NT2/D1 (cell line): ENCODE data around the gene SCGN.

Experiments
- DNase-seq: peaks from one replicate; pipeline ENCODE4 v3.0.0-alpha.2; 2011; ENCODE audit warnings: low read depth, low spot score
- H3K27me3 ChIP-seq: 2 replicates; pipeline ENCODE4 v1.6.0; 2011; ENCODE audit warnings: mild to moderate bottlenecking; ENCODE audit not compliant: insufficient read length, insufficient read depth
- H3K36me3 ChIP-seq: 2 replicates; pipeline ENCODE4 v1.6.1; 2011; ENCODE audit warnings: mild to moderate bottlenecking, low read length, mixed read lengths; ENCODE audit not compliant: insufficient read depth, insufficient read length
- H3K4me1 ChIP-seq: 2 replicates; pipeline ENCODE4 v1.5.1; 2011; ENCODE audit not compliant: insufficient read depth, insufficient read length
- H3K4me3 ChIP-seq: 2 replicates; pipeline ENCODE4 v1.5.1; 2011; ENCODE audit warnings: low read depth; ENCODE audit not compliant: insufficient read length
- H3K9ac ChIP-seq: 2 replicates; pipeline ENCODE4 v1.6.0; 2011; ENCODE audit warnings: low read depth; ENCODE audit not compliant: insufficient read length
- H3K9me3 ChIP-seq: 2 replicates; pipeline ENCODE4 v1.5.1; 2011; ENCODE audit warnings: mild to moderate bottlenecking, low read length; ENCODE audit not compliant: insufficient read depth
- SUZ12 ChIP-seq: IDR thresholded peaks from 2 replicates; pipeline ENCODE4 v1.6.1; 2011; ENCODE audit not compliant: insufficient read length, insufficient read depth; ENCODE audit errors: extremely low read depth
- YY1 ChIP-seq: IDR thresholded peaks from 2 replicates; pipeline ENCODE4 v1.6.1; 2011; ENCODE audit not compliant: insufficient read length, insufficient read depth
- ZNF274 ChIP-seq: IDR thresholded peaks from 2 replicates; pipeline ENCODE4 v1.6.1; 2011; ENCODE audit warnings: mild to moderate bottlenecking, low read depth, low read length

SCGN gene

DNA sequence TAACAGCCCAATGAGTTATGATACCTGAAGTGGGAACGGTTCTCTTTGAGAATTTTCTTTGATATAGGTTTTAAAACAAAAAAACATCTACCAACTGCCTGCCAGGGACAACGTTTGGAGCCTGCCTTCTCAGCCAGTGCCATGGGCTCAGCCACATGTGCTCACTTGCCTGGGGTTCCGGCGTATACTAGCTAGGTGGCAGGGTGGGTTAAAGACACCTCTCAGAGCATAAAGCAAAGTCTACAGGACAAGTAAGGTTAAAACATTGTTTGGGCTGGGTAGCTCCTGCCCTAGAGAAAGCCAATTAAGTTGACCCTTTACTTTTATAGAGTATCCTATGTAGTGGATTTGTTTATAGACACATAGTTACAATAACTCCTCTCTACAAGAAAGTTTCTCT, 38.0 kb upstream of the SCGN start:
- Histone ChIP-seq H3K4me3 (no peak overlapping the region), H3K27me3 (no peaks in the 10 kb centered on the region), H3K4me1 (no peaks in the 10 kb centered on the region), H3K9me3 (no peaks in the 10 kb centered on the region), H3K36me3 (no peaks in the 10 kb centered on the region), H3K9ac (no peak overlapping the region)
- DNase-seq = no peak
- TF ChIP-seq ZNF274 = no peak
- TF ChIP-seq YY1 = no peak
- TF ChIP-seq SUZ12 = no peak

DNA sequence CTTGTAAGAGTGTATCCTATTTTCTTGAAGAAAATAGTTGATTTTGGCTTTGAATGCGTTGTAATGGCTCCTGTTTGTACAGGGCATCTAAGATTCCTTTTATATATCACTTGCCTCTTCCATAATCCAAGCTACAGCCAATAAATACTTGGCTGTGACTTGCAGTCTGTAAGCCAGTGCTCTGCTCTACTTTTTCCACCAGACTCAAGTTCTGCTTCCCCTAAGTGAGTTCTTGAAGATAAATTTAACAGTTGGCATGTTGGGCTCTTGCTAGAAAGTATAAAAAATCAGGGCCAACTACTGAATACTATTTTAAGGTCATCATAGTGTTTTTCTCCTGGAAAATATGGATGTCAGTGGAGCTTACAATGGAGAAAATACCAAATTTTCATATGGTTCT, 36.5 kb upstream of the SCGN start:
- no peak overlapping the region for H3K4me3 ChIP-seq
- no peaks in the 10 kb centered on the region for H3K27me3 ChIP-seq
- no peaks in the 10 kb centered on the region for H3K36me3 ChIP-seq
- no peaks in the 10 kb centered on the region for H3K9me3 ChIP-seq
- no peaks in the 10 kb centered on the region for H3K4me1 ChIP-seq
- TF ChIP-seq YY1 (no peak), ZNF274 (no peak)
- DNase-seq = no peak
- no peak overlapping the region for H3K9ac ChIP-seq

DNA sequence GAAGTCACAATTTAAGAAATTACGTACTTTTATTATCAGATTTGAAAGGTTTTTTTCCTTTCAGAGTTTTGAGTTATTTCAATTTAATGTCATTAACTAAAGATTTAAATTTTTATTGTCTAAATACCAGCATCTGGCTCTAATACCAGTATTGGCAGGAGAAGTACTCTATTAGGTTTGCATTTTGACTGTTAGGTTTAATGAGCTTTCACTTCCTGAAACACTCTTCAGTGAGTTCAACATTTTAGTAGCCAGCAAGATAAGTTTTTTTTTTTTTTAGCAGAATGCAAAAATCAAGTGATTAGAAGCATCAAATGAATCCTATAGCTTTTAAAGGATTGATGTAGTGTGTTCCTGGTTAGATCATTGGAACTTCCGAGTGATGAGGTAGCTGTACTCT, 34.0 kb upstream of the SCGN start:
- no peak for TF ChIP-seq ZNF274
- no peak for TF ChIP-seq YY1
- TF ChIP-seq SUZ12 = no peak
- no peak overlapping the region for H3K4me3 ChIP-seq
- no peaks in the 10 kb centered on the region for H3K9me3 ChIP-seq
- no peak overlapping the region for H3K9ac ChIP-seq
- DNase-seq = no peak
- no peaks in the 10 kb centered on the region for H3K27me3 ChIP-seq
- H3K4me1 ChIP-seq = peaks cover under 1% of the 10 kb centered on the region
- no peaks in the 10 kb centered on the region for H3K36me3 ChIP-seq

GRCh38 chr6:25619217-25619616, 32.8 kb upstream of the SCGN start:
- H3K9ac ChIP-seq = no peak overlapping the region
- no peaks in the 10 kb centered on the region for H3K36me3 ChIP-seq
- no peaks in the 10 kb centered on the region for H3K9me3 ChIP-seq
- no peak for DNase-seq
- no peaks in the 10 kb centered on the region for H3K27me3 ChIP-seq
- TF ChIP-seq YY1 = no peak
- TF ChIP-seq SUZ12 = no peak
- no peak for TF ChIP-seq ZNF274
- peaks cover 5% of the 10 kb centered on the region for H3K4me1 ChIP-seq
- H3K4me3 ChIP-seq = no peak overlapping the region

DNA sequence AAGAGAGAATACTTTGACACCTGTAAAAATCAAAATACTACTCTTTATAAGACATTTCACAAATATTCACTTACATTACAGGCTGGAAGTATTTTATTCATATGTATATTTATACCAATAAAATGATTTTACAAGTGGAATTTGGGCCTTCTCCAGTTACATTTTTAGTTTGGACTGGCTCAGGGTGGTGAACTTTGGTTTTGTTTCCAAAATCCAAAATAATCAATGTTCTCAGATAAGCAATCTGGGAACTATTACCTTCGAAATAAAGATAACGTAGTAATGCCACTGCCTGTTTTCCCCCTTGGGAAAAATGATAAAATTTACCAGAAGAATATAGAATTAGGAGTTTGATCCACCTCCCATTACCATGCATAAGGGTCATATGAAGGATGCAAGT, 31.6 kb upstream of the SCGN start:
- Histone ChIP-seq H3K4me3 (no peak overlapping the region), H3K9me3 (no peaks in the 10 kb centered on the region), H3K27me3 (no peaks in the 10 kb centered on the region), H3K36me3 (no peaks in the 10 kb centered on the region), H3K9ac (no peak overlapping the region), H3K4me1 (peaks cover 5% of the 10 kb centered on the region)
- no peak for DNase-seq
- TF ChIP-seq YY1 (no peak), SUZ12 (no peak), ZNF274 (no peak)

GRCh38 chr6:25623065-25623464, 28.9 kb upstream of the SCGN start:
- H3K27me3 ChIP-seq = no peaks in the 10 kb centered on the region
- H3K9me3 ChIP-seq = no peaks in the 10 kb centered on the region
- DNase-seq = no peak
- peaks cover 7% of the 10 kb centered on the region for H3K4me1 ChIP-seq
- no peak overlapping the region for H3K4me3 ChIP-seq
- H3K9ac ChIP-seq = no peak overlapping the region
- no peaks in the 10 kb centered on the region for H3K36me3 ChIP-seq
- TF ChIP-seq ZNF274 = no peak
- TF ChIP-seq YY1 = no peak
- TF ChIP-seq SUZ12 = no peak

GRCh38 chr6:25623879-25624278, 28.1 kb upstream of the SCGN start:
- Histone ChIP-seq H3K36me3 (no peaks in the 10 kb centered on the region), H3K4me1 (peaks cover 7% of the 10 kb centered on the region), H3K9me3 (no peaks in the 10 kb centered on the region), H3K9ac (no peak overlapping the region), H3K27me3 (no peaks in the 10 kb centered on the region), H3K4me3 (no peak overlapping the region)
- TF ChIP-seq SUZ12 = no peak
- TF ChIP-seq YY1 = no peak
- DNase-seq = no peak

- Histone ChIP-seq H3K36me3 (no peaks in the 10 kb centered on the region), H3K9me3 (no peaks in the 10 kb centered on the region), H3K27me3 (no peaks in the 10 kb centered on the region), H3K4me1 (peaks cover 7% of the 10 kb centered on the region), H3K4me3 (no peak overlapping the region), H3K9ac (no peak overlapping the region)
- TF ChIP-seq YY1 (no peak), SUZ12 (no peak), ZNF274 (no peak)
- peak; percentile 35 for DNase-seq
Measured at GRCh38 chr6:25627001-25627400, 25.0 kb upstream of the SCGN start.
